ENCODE measurements around the gene NUTF2. TPM values are rescaled to one million over a fixed set of nuclear protein-coding genes. Genes with fewer than 3 reads are reported as not detected.

NUTF2 gene
- total RNA-seq, 4 donors from 2014 or later: 88.5 to 136 (median 109) TPM

- no peak overlapping the region for H3K4me3 ChIP-seq (ENCODE audit: low read depth, poor library complexity, severe bottlenecking)
- intact Hi-C loops (cut with DNase I; ENCODE audit: low total_unique reads): loop anchor here (5.0 kb wide), 1 partner anchor 142 kb away; no protein-coding TSS in a partner anchor
- no peak for DNase-seq (ENCODE audit: low spot score in 2 of 2)
- whole genome bisulfite sequencing, 2 donors: 81 to 86% methylated on average over 8 of the region's 8 CpGs
- TF ChIP-seq POLR2A (IDR thresholded peaks at IDR 0.05): no peak
- TF ChIP-seq, protein P1, sequence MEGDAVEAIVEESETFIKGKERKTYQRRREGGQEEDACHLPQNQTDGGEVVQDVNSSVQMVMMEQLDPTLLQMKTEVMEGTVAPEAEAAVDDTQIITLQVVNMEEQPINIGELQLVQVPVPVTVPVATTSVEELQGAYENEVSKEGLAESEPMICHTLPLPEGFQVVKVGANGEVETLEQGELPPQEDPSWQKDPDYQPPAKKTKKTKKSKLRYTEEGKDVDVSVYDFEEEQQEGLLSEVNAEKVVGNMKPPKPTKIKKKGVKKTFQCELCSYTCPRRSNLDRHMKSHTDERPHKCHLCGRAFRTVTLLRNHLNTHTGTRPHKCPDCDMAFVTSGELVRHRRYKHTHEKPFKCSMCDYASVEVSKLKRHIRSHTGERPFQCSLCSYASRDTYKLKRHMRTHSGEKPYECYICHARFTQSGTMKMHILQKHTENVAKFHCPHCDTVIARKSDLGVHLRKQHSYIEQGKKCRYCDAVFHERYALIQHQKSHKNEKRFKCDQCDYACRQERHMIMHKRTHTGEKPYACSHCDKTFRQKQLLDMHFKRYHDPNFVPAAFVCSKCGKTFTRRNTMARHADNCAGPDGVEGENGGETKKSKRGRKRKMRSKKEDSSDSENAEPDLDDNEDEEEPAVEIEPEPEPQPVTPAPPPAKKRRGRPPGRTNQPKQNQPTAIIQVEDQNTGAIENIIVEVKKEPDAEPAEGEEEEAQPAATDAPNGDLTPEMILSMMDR (IDR thresholded peaks at IDR 0.05): no peak
Observed at GRCh38 chr16:67814567-67814966, 32.2 kb upstream of the NUTF2 start.

GRCh38 chr16:67820608-67821259 lies 26.0 kb upstream of the NUTF2 start:
- no peak overlapping the region for H3K4me3 ChIP-seq (ENCODE audit: low read depth, poor library complexity, severe bottlenecking)
- intact Hi-C loops (cut with DNase I; ENCODE audit: low total_unique reads): loop anchor here (10.0 kb wide), 2 partner anchors 104 to 224 kb away; no protein-coding TSS in a partner anchor
- WGBS, 2 donors: 94 to 96% methylated on average over 11 of the region's 11 CpGs
- TF ChIP-seq, protein P1 (IDR thresholded peaks at IDR 0.05): no peak
- no peak for TF ChIP-seq POLR2A (IDR thresholded peaks at IDR 0.05)
- DNase-seq (ENCODE audit: low spot score in 2 of 2): no peak

DNA sequence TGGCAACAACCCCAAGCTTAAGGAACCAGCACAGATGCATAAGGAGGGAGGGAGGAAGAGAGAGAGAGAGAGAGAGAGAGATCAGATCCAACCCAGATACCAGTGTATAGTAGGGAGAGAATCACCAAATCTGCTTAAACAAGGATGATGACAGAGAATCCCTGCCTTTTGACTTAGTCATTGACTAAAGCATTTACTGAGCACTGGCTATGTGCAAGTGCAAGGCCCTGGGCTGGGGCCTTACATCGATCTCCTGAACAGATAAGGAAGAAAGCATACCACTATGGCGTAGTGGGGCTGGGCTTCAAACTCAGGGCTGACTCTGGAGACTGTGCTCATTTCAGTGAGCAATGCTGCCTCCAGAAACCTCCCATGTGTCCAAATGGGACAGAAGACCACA lies 24.2 kb upstream of the NUTF2 start:
- TF ChIP-seq, protein P1 (IDR thresholded peaks at IDR 0.05): no peak
- TF ChIP-seq POLR2A (IDR thresholded peaks at IDR 0.05): no peak
- no peak for DNase-seq (ENCODE audit: low spot score in 2 of 2)
- no peak overlapping the region for H3K4me3 ChIP-seq (ENCODE audit: low read depth, poor library complexity, severe bottlenecking)
- intact Hi-C loops (cut with DNase I; ENCODE audit: low total_unique reads): loop anchor here (10.0 kb wide), 2 partner anchors 102 to 222 kb away; no protein-coding TSS in a partner anchor
- 94 to 97% methylated on average over 2 of the region's 2 CpGs for WGBS, 2 donors

DNA sequence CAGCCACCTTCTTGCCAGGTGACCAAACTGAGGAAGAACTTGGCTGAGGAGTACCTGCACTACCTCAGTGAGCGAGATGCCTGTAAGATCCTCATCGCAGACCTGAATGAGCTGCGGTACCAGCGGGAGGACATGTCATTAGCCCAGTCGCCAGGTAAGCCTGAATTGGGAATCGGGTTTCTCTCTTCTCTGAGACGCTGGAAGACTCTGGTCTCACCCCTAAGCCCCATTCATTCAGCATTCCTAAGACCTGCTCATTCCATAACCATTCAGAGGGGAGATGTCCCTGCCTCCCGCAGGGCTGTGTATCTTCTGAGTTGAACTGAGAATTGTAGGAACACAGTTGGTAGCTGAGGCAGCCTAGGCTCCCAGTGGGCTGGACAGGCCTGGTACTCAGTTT lies 21.6 kb upstream of the NUTF2 start:
- intact Hi-C loops (cut with DNase I; ENCODE audit: low total_unique reads): loop anchor here (10.0 kb wide), 2 partner anchors 100 to 220 kb away; no protein-coding TSS in a partner anchor
- no peak overlapping the region for H3K4me3 ChIP-seq (ENCODE audit: low read depth, poor library complexity, severe bottlenecking)
- no peak for DNase-seq (ENCODE audit: low spot score in 2 of 2)
- WGBS, 2 donors: 80 to 92% methylated on average over 8 of the region's 8 CpGs
- TF ChIP-seq, protein P1 (IDR thresholded peaks at IDR 0.05): no peak
- no peak for TF ChIP-seq POLR2A (IDR thresholded peaks at IDR 0.05)

- intact Hi-C loops (cut with DNase I; ENCODE audit: low total_unique reads): loop anchor here (10.0 kb wide), 2 partner anchors 99 to 219 kb away; no protein-coding TSS in a partner anchor
- WGBS, 2 donors: 81 to 92% methylated on average over 13 to 14 of the region's 14 CpGs
- TF ChIP-seq, protein P1 (IDR thresholded peaks at IDR 0.05): no peak
- TF ChIP-seq POLR2A (IDR thresholded peaks at IDR 0.05): no peak
- no peak for DNase-seq (ENCODE audit: low spot score in 2 of 2)
- no peak overlapping the region for H3K4me3 ChIP-seq (ENCODE audit: low read depth, poor library complexity, severe bottlenecking)
Observed at GRCh38 chr16:67825906-67826305, 20.8 kb upstream of the NUTF2 start.

Measured in lower leg skin (tissue), 4 donors.